Measurements from ENCODE around the gene NSDHL.

DNA sequence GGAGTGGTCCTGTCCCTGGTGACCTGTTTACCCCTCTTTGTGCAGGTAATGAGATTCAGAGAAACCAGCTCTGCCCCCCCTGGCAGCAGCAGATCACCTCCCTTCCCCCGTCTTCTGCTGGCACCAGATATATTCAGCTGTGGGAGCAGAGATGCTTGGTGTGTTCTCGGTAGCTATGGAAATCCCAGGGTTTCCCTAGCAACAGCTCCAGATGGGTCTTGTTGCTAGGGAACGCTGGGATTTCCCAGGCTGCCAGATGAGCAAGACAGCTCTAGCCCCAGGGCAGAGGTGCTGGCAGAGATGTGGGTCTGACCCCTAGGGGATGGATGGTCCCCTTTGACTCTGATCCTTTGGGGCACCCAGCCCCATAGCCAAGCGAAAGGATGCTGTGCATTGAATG is 20.5 kb upstream of the NSDHL start:
- TF ChIP-seq, protein P1, sequence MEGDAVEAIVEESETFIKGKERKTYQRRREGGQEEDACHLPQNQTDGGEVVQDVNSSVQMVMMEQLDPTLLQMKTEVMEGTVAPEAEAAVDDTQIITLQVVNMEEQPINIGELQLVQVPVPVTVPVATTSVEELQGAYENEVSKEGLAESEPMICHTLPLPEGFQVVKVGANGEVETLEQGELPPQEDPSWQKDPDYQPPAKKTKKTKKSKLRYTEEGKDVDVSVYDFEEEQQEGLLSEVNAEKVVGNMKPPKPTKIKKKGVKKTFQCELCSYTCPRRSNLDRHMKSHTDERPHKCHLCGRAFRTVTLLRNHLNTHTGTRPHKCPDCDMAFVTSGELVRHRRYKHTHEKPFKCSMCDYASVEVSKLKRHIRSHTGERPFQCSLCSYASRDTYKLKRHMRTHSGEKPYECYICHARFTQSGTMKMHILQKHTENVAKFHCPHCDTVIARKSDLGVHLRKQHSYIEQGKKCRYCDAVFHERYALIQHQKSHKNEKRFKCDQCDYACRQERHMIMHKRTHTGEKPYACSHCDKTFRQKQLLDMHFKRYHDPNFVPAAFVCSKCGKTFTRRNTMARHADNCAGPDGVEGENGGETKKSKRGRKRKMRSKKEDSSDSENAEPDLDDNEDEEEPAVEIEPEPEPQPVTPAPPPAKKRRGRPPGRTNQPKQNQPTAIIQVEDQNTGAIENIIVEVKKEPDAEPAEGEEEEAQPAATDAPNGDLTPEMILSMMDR (IDR thresholded peaks at IDR 0.05; ENCODE audit: low read depth, low read length) = no peak
- TF ChIP-seq, protein P2, sequence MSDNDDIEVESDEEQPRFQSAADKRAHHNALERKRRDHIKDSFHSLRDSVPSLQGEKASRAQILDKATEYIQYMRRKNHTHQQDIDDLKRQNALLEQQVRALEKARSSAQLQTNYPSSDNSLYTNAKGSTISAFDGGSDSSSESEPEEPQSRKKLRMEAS (IDR thresholded peaks at IDR 0.05; ENCODE audit: low read depth, low read length) = no peak

All from NB4 (cell line).